Keratinocyte (primary cell): ENCODE measurements around the gene NALCN.

Experiments
- CTCF ChIP-seq, 3 experiments: IDR thresholded peaks in 1 of 3; conservative IDR thresholded peaks in 1 of 3; optimal IDR thresholded peaks in 1 of 3; 2 replicates in 2 of 3; 3 replicates in 1 of 3; pipeline versions ENCODE3 to v1.5.1; 2011; ENCODE audit warnings: low read length in 3 of 3, mild to moderate bottlenecking in 3 of 3, moderate library complexity in 2 of 3, control low read depth in 1 of 3, inconsistent platforms in 1 of 3; ENCODE audit not compliant: insufficient read depth in 2 of 3; ENCODE audit errors: extremely low read depth in 1 of 3
- EZH2 ChIP-seq: IDR thresholded peaks from one replicate; pipeline ENCODE4 v1.6.1; 2012; ENCODE audit warnings: inconsistent platforms, mild to moderate bottlenecking, low read length, moderate library complexity

DNA sequence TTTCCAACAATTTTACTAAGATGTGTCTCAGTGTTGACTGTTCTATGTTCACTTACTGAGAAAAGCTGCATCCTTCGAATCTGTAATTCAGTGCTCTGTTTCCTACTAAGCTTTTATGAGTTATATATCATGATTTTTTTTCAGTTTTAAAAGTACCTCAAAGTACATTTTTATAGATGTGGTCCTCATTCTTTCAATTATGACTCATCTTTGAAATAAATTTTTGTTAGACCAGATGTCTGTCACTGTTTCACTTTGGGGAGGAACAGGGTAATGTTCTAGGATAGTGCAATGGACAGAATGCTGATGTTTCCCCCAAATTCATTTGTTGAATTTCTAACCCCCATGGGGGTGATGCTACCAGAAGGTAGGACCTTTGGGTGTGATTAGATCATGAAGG is 74.8 kb downstream of the NALCN start:
- no peak for TF ChIP-seq CTCF (optimal IDR thresholded peaks at IDR 0.05 in 1 of 3, IDR thresholded peaks at IDR 0.05 in 1 of 3, conservative IDR thresholded peaks at IDR 0.05 in 1 of 3; ENCODE audit: extremely low read depth in 1 of 3, insufficient read depth in 2 of 3, low read length in 3 of 3)
- TF ChIP-seq EZH2 = no peak
